ENCODE results near the gene ATP6V0C. TPM values are rescaled to one million over a fixed set of nuclear protein-coding genes. Genes with fewer than 3 reads are reported as not detected.

ATP6V0C gene
- total and polyA plus RNA-seq, 7 donors = 33.2 to 233 (median 51.5) TPM

DNA sequence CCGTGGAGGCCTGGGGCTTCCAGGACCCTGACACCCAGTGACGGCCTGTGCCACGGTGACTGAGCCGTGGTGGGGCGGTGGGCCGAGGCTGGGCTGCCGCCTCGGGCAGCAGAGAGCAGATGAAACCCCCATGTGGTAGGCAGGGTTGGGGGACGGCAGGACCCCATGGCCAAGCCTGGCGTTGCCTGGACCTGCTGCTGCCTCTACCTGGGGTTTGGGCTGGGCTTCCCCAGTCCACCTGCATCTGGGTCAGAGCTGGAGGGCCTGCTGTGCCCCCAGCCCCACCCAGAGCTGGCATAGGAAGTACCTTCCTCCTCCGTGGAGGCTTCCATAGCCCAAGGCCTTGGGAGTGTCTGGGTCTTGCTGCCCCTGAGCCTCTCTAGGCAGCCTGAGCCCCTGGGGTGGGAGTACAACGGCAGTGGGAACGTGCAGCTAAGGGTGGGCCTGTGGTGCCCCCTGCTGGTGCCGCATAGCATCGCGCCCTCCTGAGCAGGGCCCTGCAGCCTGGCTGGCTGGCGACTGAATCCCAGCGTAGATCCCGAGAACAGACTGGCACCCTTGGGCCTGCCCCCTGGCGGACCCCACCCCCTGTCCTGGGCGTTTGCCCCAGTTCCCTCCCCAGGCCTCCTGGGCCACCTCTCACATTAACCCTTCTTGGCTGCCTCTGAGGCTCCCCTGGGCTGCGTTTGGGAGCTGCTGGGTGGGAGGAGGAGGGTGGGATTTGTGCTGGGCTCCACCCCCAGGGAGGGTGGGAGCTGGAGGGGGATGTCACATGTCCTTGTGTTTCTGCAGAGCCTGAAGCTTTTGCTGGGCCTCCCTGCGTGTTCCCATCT is 12.6 kb upstream of the ATP6V0C start:
- peak; percentile 93 for DNase-seq
- Histone ChIP-seq H3K9me3 (no peaks in the 10 kb centered on the region), H3K36me3 (peaks cover 0 to 27% (median 7%) of the 10 kb centered on the region in 4 donors), H3K27me3 (no peaks in the 10 kb centered on the region), H3K4me3 (peak overlapping the region in 3 of 4 donors; percentile 1 to 40 (median 35)), H3K27ac (peak overlapping the region; percentile 36 to 70 (median 47)), H3K4me1 (peaks cover 0 to 45% (median 25%) of the 10 kb centered on the region in 4 donors)
- 40% methylated on average over 23 of the region's 23 CpGs for WGBS, 2 donors
- TF ChIP-seq POLR2A (IDR thresholded peaks at IDR 0.05) = no peak
- peak in 1 of 4 donors; percentile 23 for TF ChIP-seq POLR2AphosphoS5 (IDR thresholded peaks at IDR 0.05)
- TF ChIP-seq, protein P1, sequence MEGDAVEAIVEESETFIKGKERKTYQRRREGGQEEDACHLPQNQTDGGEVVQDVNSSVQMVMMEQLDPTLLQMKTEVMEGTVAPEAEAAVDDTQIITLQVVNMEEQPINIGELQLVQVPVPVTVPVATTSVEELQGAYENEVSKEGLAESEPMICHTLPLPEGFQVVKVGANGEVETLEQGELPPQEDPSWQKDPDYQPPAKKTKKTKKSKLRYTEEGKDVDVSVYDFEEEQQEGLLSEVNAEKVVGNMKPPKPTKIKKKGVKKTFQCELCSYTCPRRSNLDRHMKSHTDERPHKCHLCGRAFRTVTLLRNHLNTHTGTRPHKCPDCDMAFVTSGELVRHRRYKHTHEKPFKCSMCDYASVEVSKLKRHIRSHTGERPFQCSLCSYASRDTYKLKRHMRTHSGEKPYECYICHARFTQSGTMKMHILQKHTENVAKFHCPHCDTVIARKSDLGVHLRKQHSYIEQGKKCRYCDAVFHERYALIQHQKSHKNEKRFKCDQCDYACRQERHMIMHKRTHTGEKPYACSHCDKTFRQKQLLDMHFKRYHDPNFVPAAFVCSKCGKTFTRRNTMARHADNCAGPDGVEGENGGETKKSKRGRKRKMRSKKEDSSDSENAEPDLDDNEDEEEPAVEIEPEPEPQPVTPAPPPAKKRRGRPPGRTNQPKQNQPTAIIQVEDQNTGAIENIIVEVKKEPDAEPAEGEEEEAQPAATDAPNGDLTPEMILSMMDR (IDR thresholded peaks at IDR 0.05) = peak; percentile 98 to 99 (median 98)
- no peak for TF ChIP-seq EP300 (IDR thresholded peaks at IDR 0.05)
- intact Hi-C loops (cut with DNase I) = loop anchor here (1.0 to 10.0 kb wide), 5 partner anchors 26 to 226 kb away; partner anchors contain the start of genes ABCA3, CCNF and TBC1D24

DNA sequence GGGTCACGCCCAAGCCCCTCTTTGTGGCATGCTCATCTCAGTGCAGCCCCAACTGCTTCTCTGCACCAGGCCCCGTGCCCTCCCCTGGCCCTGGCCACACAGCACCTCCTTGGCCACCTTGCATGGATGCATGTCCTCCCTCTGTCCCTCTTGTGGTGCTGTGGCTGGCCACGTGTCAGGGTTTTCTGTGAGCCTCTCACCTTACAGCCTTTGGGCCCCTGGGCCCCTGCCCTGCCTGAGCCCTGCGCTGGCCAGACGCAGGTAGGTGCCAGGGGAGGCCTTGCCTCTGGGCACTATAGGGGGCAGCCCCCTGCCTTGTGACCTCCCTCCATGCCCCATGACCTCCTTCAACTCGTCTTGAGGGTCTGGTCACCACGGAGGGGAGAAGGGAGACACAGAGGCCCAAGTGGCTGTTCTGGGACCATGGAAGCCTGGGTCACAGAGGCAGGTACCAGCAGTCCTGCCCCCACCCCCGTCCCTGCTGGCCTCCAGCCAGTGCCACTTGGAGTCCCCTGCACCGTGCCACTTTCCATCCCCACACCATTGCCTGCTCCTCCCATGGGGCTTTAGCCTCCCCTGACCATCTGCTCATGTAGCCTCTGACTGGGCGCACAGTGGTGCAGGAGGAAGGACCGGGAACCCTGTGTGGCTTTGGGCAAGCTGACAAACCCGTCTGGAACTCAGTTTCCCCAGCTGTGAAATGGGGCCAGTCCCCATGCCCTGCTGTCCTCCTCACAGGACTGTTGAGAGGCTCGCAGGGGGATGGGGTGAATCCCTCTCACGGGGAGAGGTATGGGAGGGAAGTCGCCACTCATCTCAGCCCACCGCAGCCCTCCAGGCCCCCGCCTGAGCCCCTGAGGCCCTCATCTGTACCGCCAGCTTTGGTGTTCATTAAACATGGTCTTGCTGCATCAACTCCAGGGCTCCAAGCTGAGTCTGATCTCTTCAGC is 11.5 kb upstream of the ATP6V0C start:
- intact Hi-C loops (cut with DNase I) = loop anchor here (1.0 to 10.0 kb wide), 5 partner anchors 27 to 227 kb away; partner anchors contain the start of genes ABCA3, CCNF and TBC1D24
- Histone ChIP-seq H3K4me1 (peaks cover 0 to 41% (median 25%) of the 10 kb centered on the region in 4 donors), H3K4me3 (peak overlapping the region in 1 of 4 donors; percentile 35), H3K36me3 (peaks cover 0 to 16% (median 4%) of the 10 kb centered on the region in 4 donors), H3K27me3 (no peaks in the 10 kb centered on the region), H3K27ac (peak overlapping the region in 3 of 4 donors; percentile 43 to 70 (median 46)), H3K9me3 (no peaks in the 10 kb centered on the region)
- TF ChIP-seq EP300 (IDR thresholded peaks at IDR 0.05) (no peak), POLR2AphosphoS5 (IDR thresholded peaks at IDR 0.05) (no peak), POLR2A (IDR thresholded peaks at IDR 0.05) (no peak)
- TF ChIP-seq, protein P1 (IDR thresholded peaks at IDR 0.05) = no peak
- no peak for DNase-seq
- WGBS, 2 donors = 86 to 88% methylated on average over 18 of the region's 18 CpGs

DNA sequence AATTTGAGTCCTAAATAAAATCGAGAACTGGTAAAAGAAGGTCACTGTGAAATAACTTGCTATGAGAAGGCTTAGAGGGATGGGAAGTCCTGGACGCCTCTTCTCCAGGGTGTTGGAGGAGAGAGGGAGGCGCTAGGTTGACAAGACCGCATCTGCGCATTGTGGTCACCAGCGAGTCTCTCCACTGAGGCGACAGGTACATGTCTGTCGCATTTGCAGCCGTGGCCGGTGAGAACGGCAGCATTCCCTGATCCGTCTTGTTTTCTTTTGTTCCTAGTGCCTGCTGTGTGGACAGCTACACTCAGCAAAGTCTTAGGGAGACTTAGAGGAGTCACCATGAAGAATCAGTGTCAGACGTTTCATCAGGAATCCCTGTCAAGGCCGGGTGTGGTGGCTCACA is 8.1 kb upstream of the ATP6V0C start:
- H3K4me1 ChIP-seq = peaks cover 0 to 25% (median 14%) of the 10 kb centered on the region in 4 donors
- 92 to 94% methylated on average over 14 of the region's 14 CpGs for WGBS, 2 donors
- no peaks in the 10 kb centered on the region for H3K36me3 ChIP-seq
- no peak for DNase-seq
- intact Hi-C loops (cut with DNase I) = loop anchor here (10.0 kb wide), 1 partner anchor 231 kb away; no protein-coding TSS in a partner anchor
- H3K27ac ChIP-seq = no peak overlapping the region
- H3K27me3 ChIP-seq = no peaks in the 10 kb centered on the region
- TF ChIP-seq, protein P1 (IDR thresholded peaks at IDR 0.05) = no peak
- TF ChIP-seq POLR2A (IDR thresholded peaks at IDR 0.05) = no peak
- TF ChIP-seq EP300 (IDR thresholded peaks at IDR 0.05) = no peak
- TF ChIP-seq POLR2AphosphoS5 (IDR thresholded peaks at IDR 0.05) = no peak
- H3K9me3 ChIP-seq = no peaks in the 10 kb centered on the region
- H3K4me3 ChIP-seq = no peak overlapping the region

DNA sequence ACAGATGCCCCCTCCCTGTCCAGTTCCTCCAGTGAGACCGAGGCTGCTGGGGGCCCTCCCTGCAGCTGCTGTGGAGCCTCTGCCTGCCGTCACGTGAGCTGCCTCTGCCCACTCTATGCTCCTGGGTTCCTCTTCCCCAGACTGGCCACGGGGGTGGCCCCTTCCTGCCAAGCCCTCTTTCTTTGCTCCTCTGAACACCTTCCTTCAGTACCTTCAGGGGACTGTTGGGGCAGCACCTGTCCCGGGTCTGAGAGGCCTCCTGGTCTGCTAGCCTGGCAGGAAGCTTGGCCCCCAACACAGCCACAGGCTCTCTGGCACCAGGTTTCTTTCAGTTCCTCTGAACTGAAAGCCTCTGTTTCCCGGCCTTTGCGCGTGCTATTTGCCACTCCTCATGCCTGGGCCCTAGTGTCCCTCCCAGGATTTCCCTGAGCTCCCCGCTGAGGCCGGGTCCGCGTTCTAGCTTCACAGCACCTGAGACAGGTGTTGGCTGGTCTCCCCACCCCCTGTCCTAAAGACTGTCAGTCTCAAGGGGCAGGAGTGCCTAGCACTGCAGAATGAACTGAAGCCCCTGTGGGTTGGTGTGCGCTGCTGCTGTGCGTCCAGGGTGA is 6.6 kb upstream of the ATP6V0C start:
- H3K4me3 ChIP-seq = no peak overlapping the region
- H3K36me3 ChIP-seq = no peaks in the 10 kb centered on the region
- TF ChIP-seq, protein P1 (IDR thresholded peaks at IDR 0.05) = no peak
- TF ChIP-seq POLR2AphosphoS5 (IDR thresholded peaks at IDR 0.05) = peak in 1 of 4 donors; percentile 17
- TF ChIP-seq EP300 (IDR thresholded peaks at IDR 0.05) = no peak
- no peak for TF ChIP-seq POLR2A (IDR thresholded peaks at IDR 0.05)
- 60 to 85% methylated on average over 14 of the region's 14 CpGs for WGBS, 2 donors
- H3K4me1 ChIP-seq = peaks cover 0 to 21% (median 13%) of the 10 kb centered on the region in 4 donors
- intact Hi-C loops (cut with DNase I) = loop anchor here (10.0 kb wide), 1 partner anchor 232 kb away; no protein-coding TSS in a partner anchor
- peak overlapping the region in 3 of 4 donors; percentile 43 to 65 (median 58) for H3K27ac ChIP-seq
- H3K27me3 ChIP-seq = no peaks in the 10 kb centered on the region
- DNase-seq = peak; percentile 76
- no peaks in the 10 kb centered on the region for H3K9me3 ChIP-seq
